ENCODE results near the gene TOX2.

DNA sequence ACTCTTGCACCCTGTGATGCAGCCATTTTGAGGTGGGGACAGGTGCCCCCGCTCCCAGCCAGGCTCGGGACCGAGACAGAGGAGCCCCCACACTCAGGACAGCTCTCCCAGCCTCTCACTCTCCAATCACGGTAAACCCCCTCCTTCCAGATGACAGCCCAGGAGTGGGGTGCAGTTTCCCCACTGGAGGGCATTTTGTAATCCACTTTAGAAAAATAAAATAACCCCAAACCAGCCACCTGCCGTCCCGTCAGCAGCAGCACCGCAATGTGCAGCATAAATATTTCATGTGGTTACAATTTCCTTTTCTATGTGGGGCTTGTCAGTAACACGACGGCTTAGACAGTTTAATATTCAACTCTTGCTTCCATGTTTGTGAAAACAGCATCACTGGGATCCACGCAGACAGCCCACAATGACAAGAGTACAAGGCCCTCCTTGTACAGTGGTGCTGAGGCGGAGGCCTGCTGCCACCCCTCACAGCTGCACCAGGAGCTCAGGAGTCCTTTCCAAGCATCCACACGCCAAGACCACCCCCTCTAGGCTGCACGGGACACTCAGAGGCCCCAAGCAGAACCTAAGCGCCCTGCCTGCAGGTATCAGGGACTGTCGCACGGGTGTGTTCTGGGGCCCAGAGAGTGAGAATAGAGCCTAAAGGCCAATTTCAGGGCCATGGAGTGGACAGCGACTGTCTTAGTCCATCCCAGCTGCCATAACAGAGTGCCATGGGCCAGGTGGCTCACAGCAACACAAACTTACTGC is 155.7 kb downstream of the TOX2 start:
- TF ChIP-seq ZNF274 (IDR thresholded peaks at IDR 0.05; ENCODE audit: borderline replicate concordance, extremely low read depth, low read length): no peak
- TF ChIP-seq JUN (IDR thresholded peaks at IDR 0.05; ENCODE audit: low read depth, low read length): no peak
- TF ChIP-seq, protein P1, sequence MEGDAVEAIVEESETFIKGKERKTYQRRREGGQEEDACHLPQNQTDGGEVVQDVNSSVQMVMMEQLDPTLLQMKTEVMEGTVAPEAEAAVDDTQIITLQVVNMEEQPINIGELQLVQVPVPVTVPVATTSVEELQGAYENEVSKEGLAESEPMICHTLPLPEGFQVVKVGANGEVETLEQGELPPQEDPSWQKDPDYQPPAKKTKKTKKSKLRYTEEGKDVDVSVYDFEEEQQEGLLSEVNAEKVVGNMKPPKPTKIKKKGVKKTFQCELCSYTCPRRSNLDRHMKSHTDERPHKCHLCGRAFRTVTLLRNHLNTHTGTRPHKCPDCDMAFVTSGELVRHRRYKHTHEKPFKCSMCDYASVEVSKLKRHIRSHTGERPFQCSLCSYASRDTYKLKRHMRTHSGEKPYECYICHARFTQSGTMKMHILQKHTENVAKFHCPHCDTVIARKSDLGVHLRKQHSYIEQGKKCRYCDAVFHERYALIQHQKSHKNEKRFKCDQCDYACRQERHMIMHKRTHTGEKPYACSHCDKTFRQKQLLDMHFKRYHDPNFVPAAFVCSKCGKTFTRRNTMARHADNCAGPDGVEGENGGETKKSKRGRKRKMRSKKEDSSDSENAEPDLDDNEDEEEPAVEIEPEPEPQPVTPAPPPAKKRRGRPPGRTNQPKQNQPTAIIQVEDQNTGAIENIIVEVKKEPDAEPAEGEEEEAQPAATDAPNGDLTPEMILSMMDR (IDR thresholded peaks at IDR 0.05; ENCODE audit: control extremely low read depth in 1 of 3, insufficient read depth in 1 of 3, low read depth in 1 of 3, low read length in 3 of 3): no peak
- TF ChIP-seq RFX5 (IDR thresholded peaks at IDR 0.05; ENCODE audit: borderline replicate concordance, low read depth, low read length): no peak
- no peak for TF ChIP-seq TCF12 (IDR thresholded peaks at IDR 0.05; ENCODE audit: low read depth, low read length)
- TF ChIP-seq JUND (IDR thresholded peaks at IDR 0.05; ENCODE audit: low read length): no peak
- no peak for TF ChIP-seq EZH2 (IDR thresholded peaks at IDR 0.05; ENCODE audit: low read depth, low read length, severe bottlenecking)
- no peak for TF ChIP-seq CTBP2 (IDR thresholded peaks at IDR 0.05; ENCODE audit: borderline replicate concordance, insufficient read depth, insufficient read length, low read length)

All from H1 (cell line).